KMS-11 (cell line): ENCODE results near the gene CEP19.

ENCODE experiments used
- H2AFZ ChIP-seq: fragments of 200-600 bp; sonication (generic); 2 replicates; pipeline ENCODE4 v1.6.1; 2016; ENCODE audit warnings: antibody characterized with exemption, mixed run types, low read depth
- H3K27ac ChIP-seq: fragments of 200-600 bp; sonication (generic); 2 replicates; pipeline ENCODE4 v1.6.1; 2016; ENCODE audit warnings: mild to moderate bottlenecking, mixed run types
- H3K27me3 ChIP-seq: fragments of 200-600 bp; sonication (generic); 2 replicates; pipeline ENCODE4 v1.6.1; 2017; ENCODE audit warnings: mild to moderate bottlenecking, low read depth, mixed run types, moderate library complexity; ENCODE audit not compliant: insufficient read depth
- H3K36me3 ChIP-seq: fragments of 200-600 bp; sonication (generic); 2 replicates; pipeline ENCODE4 v1.6.1; 2017; ENCODE audit warnings: mild to moderate bottlenecking, mixed run types; ENCODE audit not compliant: insufficient read depth
- H3K4me1 ChIP-seq: fragments of 200-600 bp; sonication (generic); 2 replicates; pipeline ENCODE4 v1.6.1; 2016; ENCODE audit warnings: mild to moderate bottlenecking, low read depth, mixed run types; ENCODE audit not compliant: poor library complexity, severe bottlenecking
- H3K4me2 ChIP-seq: fragments of 200-600 bp; sonication (generic); 2 replicates; pipeline ENCODE4 v1.7.0; 2016; ENCODE audit warnings: mild to moderate bottlenecking, mixed run types
- H3K4me3 ChIP-seq: fragments of 200-600 bp; sonication (generic); IDR thresholded peaks from 2 replicates; pipeline ENCODE4 v1.6.1; 2017; ENCODE audit warnings: low read depth, low read length, mixed read lengths; ENCODE audit not compliant: insufficient read depth
- H3K79me2 ChIP-seq: fragments of 200-600 bp; sonication (generic); 2 replicates; pipeline ENCODE4 v1.6.1; 2016; ENCODE audit warnings: low read depth, mixed run types; ENCODE audit not compliant: insufficient read depth
- H3K9ac ChIP-seq: fragments of 200-600 bp; sonication (generic); 2 replicates; pipeline ENCODE4 v1.6.1; 2016; ENCODE audit warnings: mild to moderate bottlenecking, mixed run types
- H4K20me1 ChIP-seq: fragments of 200-600 bp; sonication (generic); 2 replicates; pipeline ENCODE4 v1.6.1; 2016; ENCODE audit warnings: mild to moderate bottlenecking, mixed run types; ENCODE audit not compliant: insufficient read depth
- TF ChIP-seq, protein P1 (sequence below): fragments of 200-600 bp; sonication (generic); conservative IDR thresholded peaks from 2 replicates; pipeline ENCODE4 v1.6.1; 2017; ENCODE audit warnings: low read depth, mild to moderate bottlenecking, antibody characterized with exemption, low read length, moderate library complexity, mixed read lengths

The CEP19 gene

GRCh38 chr3:196712514-196713413, 714 bp upstream of the CEP19 start:
- Histone ChIP-seq H3K36me3 (no peaks in the 10 kb centered on the region), H3K4me1 (peaks cover 15% of the 10 kb centered on the region), H3K9ac (peak overlapping the region; percentile 68; the same call in 1 of the 2 replicates), H2AFZ (peak overlapping the region; percentile 93), H3K27ac (peak overlapping the region; percentile 72), H3K79me2 (peaks cover 10% of the 10 kb centered on the region; the same call in 1 of the 2 replicates), H3K27me3 (no peaks in the 10 kb centered on the region), H3K4me3 (peak overlapping the region; percentile 15), H4K20me1 (no peaks in the 10 kb centered on the region), H3K4me2 (peak overlapping the region; percentile 99)
- TF ChIP-seq, protein P1, sequence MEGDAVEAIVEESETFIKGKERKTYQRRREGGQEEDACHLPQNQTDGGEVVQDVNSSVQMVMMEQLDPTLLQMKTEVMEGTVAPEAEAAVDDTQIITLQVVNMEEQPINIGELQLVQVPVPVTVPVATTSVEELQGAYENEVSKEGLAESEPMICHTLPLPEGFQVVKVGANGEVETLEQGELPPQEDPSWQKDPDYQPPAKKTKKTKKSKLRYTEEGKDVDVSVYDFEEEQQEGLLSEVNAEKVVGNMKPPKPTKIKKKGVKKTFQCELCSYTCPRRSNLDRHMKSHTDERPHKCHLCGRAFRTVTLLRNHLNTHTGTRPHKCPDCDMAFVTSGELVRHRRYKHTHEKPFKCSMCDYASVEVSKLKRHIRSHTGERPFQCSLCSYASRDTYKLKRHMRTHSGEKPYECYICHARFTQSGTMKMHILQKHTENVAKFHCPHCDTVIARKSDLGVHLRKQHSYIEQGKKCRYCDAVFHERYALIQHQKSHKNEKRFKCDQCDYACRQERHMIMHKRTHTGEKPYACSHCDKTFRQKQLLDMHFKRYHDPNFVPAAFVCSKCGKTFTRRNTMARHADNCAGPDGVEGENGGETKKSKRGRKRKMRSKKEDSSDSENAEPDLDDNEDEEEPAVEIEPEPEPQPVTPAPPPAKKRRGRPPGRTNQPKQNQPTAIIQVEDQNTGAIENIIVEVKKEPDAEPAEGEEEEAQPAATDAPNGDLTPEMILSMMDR = no peak

DNA sequence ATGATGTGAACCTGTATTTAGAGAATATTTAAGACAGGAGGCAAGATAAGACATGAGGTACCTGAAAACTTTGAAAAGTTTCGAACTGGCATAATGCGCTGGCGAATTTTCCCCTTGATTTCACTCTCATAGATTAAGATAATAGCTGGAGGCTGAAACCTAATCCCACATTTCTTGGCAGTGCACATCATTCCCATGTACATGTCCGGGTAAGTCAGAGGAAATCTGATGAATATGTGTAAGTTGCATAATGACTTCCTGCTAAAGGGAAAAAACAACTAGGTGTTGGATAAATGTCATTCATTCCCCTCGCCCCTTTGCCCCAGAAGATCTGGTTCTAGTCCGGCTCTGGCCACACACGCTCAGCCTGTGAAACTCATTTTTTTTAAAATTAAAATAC, 3.6 kb downstream of the CEP19 start:
- Histone ChIP-seq H3K4me2 (no peak overlapping the region), H3K79me2 (peaks cover 3% of the 10 kb centered on the region; the same call in 1 of the 2 replicates), H3K4me3 (no peak overlapping the region), H2AFZ (no peak overlapping the region), H4K20me1 (no peaks in the 10 kb centered on the region), H3K9ac (no peak overlapping the region), H3K36me3 (no peaks in the 10 kb centered on the region), H3K4me1 (peaks cover 11% of the 10 kb centered on the region), H3K27ac (no peak overlapping the region), H3K27me3 (no peaks in the 10 kb centered on the region)
- TF ChIP-seq, protein P1 = no peak

- no peaks in the 10 kb centered on the region for H4K20me1 ChIP-seq
- no peak overlapping the region for H3K9ac ChIP-seq
- TF ChIP-seq, protein P1 = no peak
- H3K4me3 ChIP-seq = no peak overlapping the region
- no peaks in the 10 kb centered on the region for H3K79me2 ChIP-seq
- peaks cover 7% of the 10 kb centered on the region for H3K4me1 ChIP-seq
- H2AFZ ChIP-seq = no peak overlapping the region
- no peaks in the 10 kb centered on the region for H3K36me3 ChIP-seq
- no peaks in the 10 kb centered on the region for H3K27me3 ChIP-seq
- no peak overlapping the region for H3K4me2 ChIP-seq
- H3K27ac ChIP-seq = no peak overlapping the region
These were observed 4.5 kb downstream of the CEP19 start for GRCh38 chr3:196707566-196707965.

GRCh38 chr3:196706731-196707130, 5.3 kb downstream of the CEP19 start:
- no peaks in the 10 kb centered on the region for H3K27me3 ChIP-seq
- H3K4me3 ChIP-seq = no peak overlapping the region
- H2AFZ ChIP-seq = no peak overlapping the region
- H4K20me1 ChIP-seq = no peaks in the 10 kb centered on the region
- H3K4me1 ChIP-seq = peaks cover 7% of the 10 kb centered on the region
- no peaks in the 10 kb centered on the region for H3K79me2 ChIP-seq
- no peak overlapping the region for H3K27ac ChIP-seq
- no peaks in the 10 kb centered on the region for H3K36me3 ChIP-seq
- no peak overlapping the region for H3K9ac ChIP-seq
- TF ChIP-seq, protein P1 = no peak
- H3K4me2 ChIP-seq = no peak overlapping the region
